GM23338 (cell line): ENCODE results near the gene BAX. TPM values are rescaled to one million over a fixed set of nuclear protein-coding genes. Genes with fewer than 3 reads are reported as not detected.

Experiments used
- ATAC-seq: fragments of 200-7000 bp; cut with Tn5 transposase; 3 replicates; pipeline ENCODE4 v1.9.1; 2020
- DNase-seq: peaks from one replicate; pipeline ENCODE4 v3.0.0-alpha.2; 2015; ENCODE audit warnings: low spot score
- H2AFZ ChIP-seq: fragments of 200-600 bp; sonication (generic); 2 replicates; pipeline ENCODE4 v1.8.0; 2016; ENCODE audit warnings: antibody characterized with exemption, mild to moderate bottlenecking, moderate library complexity
- H3F3A ChIP-seq: fragments of 200-600 bp; sonication (generic); replicated peaks from 2 replicates; pipeline ENCODE4 v1.8.0; 2017; ENCODE audit warnings: antibody characterized with exemption, mixed run types, low read depth
- H3K27ac ChIP-seq: fragments of 200-600 bp; sonication (generic); 2 replicates; pipeline ENCODE4 v1.6.1; 2016; ENCODE audit warnings: low read depth
- H3K27me3 ChIP-seq: fragments of 200-600 bp; sonication (generic); 2 replicates; pipeline ENCODE4 v1.8.0; 2016; ENCODE audit warnings: mild to moderate bottlenecking, mixed run types, moderate library complexity; ENCODE audit not compliant: insufficient read depth
- H3K36me3 ChIP-seq: fragments of 200-600 bp; sonication (generic); 2 replicates; pipeline ENCODE4 v1.8.0; 2016; ENCODE audit warnings: mild to moderate bottlenecking; ENCODE audit not compliant: insufficient read depth
- H3K4me1 ChIP-seq: fragments of 200-600 bp; sonication (generic); 2 replicates; pipeline ENCODE4 v1.8.0; 2016; ENCODE audit warnings: mild to moderate bottlenecking, moderate library complexity; ENCODE audit not compliant: insufficient read depth
- H3K4me2 ChIP-seq: fragments of 200-600 bp; sonication (generic); 2 replicates; pipeline ENCODE4 v1.7.1; 2017; ENCODE audit warnings: mixed run types
- H3K4me3 ChIP-seq: fragments of 200-600 bp; sonication (generic); 2 replicates; pipeline ENCODE4 v1.6.1; 2016; ENCODE audit warnings: mixed run types
- H3K79me2 ChIP-seq: fragments of 200-600 bp; sonication (generic); replicated peaks from 2 replicates; pipeline ENCODE4 v1.8.0; 2017; ENCODE audit warnings: mild to moderate bottlenecking; ENCODE audit not compliant: insufficient read depth
- H3K9me2 ChIP-seq: fragments of 200-600 bp; sonication (generic); 2 replicates; pipeline ENCODE4 v1.8.0; 2017; ENCODE audit not compliant: insufficient read depth
- H4K20me1 ChIP-seq: fragments of 200-600 bp; sonication (generic); replicated peaks from 2 replicates; pipeline ENCODE4 v1.8.0; 2017; ENCODE audit warnings: mild to moderate bottlenecking; ENCODE audit not compliant: insufficient read depth
- H3K27ac Mint-ChIP-seq: 2 replicates; pipeline ENCODE4 v1.8.0; 2020; ENCODE audit warnings: inconsistent platforms, mild to moderate bottlenecking, moderate library complexity, mixed read lengths
- H3K27me3 Mint-ChIP-seq: 3 replicates; pipeline ENCODE4 v1.8.0; 2022; ENCODE audit warnings: low read depth, mild to moderate bottlenecking, moderate library complexity, mixed read lengths, inconsistent platforms; ENCODE audit not compliant: insufficient read depth, poor library complexity
- H3K36me3 Mint-ChIP-seq: 3 replicates; pipeline ENCODE4 v1.8.0; 2021; ENCODE audit warnings: low read depth, mild to moderate bottlenecking, inconsistent platforms, moderate library complexity, mixed read lengths
- H3K4me1 Mint-ChIP-seq: 3 replicates; pipeline ENCODE4 v1.8.0; 2020; ENCODE audit warnings: mild to moderate bottlenecking, inconsistent platforms, mixed read lengths
- H3K4me3 Mint-ChIP-seq: 3 replicates; pipeline ENCODE4 v1.8.0; 2021; ENCODE audit warnings: moderate library complexity, mild to moderate bottlenecking, inconsistent platforms, mixed read lengths
- H3K9me3 Mint-ChIP-seq: 3 replicates; pipeline ENCODE4 v1.8.0; 2020; ENCODE audit warnings: moderate library complexity, mild to moderate bottlenecking, inconsistent platforms, mixed read lengths
- CREB1 ChIP-seq: fragments of 250-450 bp; sonication (Bioruptor Pico); IDR thresholded peaks from 2 replicates; pipeline ENCODE4 v1.5.0; 2020; ENCODE audit warnings: low read depth, mild to moderate bottlenecking, moderate library complexity
- EZH2 ChIP-seq: fragments of 200-600 bp; sonication (generic); IDR thresholded peaks from one replicate; pipeline ENCODE4 v1.8.0; 2017; ENCODE audit warnings: antibody characterized with exemption, mild to moderate bottlenecking, low read depth; ENCODE audit not compliant: unreplicated experiment
- EZH2phosphoT487 ChIP-seq: fragments of 200-600 bp; sonication (generic); IDR thresholded peaks from one replicate; pipeline ENCODE4 v1.8.1; 2018; ENCODE audit warnings: antibody characterized with exemption; ENCODE audit not compliant: unreplicated experiment
- JUNB ChIP-seq: IDR thresholded peaks from one replicate; pipeline ENCODE4 v1.6.1; 2016; ENCODE audit warnings: antibody characterized with exemption; ENCODE audit not compliant: unreplicated experiment
- NANOG ChIP-seq: IDR thresholded peaks from 2 replicates; pipeline ENCODE4 v1.6.1; 2016; ENCODE audit warnings: antibody characterized with exemption, borderline replicate concordance
- POLR2AphosphoS5 ChIP-seq: IDR thresholded peaks from 2 replicates; pipeline ENCODE4 v1.6.1; 2016; ENCODE audit warnings: antibody characterized with exemption, low read depth
- STAT1 ChIP-seq: IDR thresholded peaks from one replicate; pipeline ENCODE4 v1.6.1; 2016; ENCODE audit warnings: antibody characterized with exemption; ENCODE audit not compliant: unreplicated experiment
- ZNF114 ChIP-seq: fragments of 250-450 bp; sonication (Bioruptor Pico); IDR thresholded peaks from 2 replicates; pipeline ENCODE4 v1.5.0; 2020; ENCODE audit warnings: mild to moderate bottlenecking, moderate library complexity
- ZNF331 ChIP-seq: fragments of 250-450 bp; sonication (Bioruptor Pico); IDR thresholded peaks from 2 replicates; pipeline ENCODE4 v1.5.0; 2020; ENCODE audit warnings: low read depth, mild to moderate bottlenecking, moderate library complexity
- polyA plus RNA-seq: library from polyadenylated mRNA; unstranded; fragments of >200 nt; fragmentation: Nextera tagmentation; extraction: Ambion mirVana; gene quantifications from 2 replicates; pipeline ENCODE4 v1.2.1, GENCODE V29; 2016
- total RNA-seq: library from RNA; depleted of rRNA; stranded (reverse); fragments of >200 nt; shearing (Covaris generic); gene quantifications from 2 replicates; pipeline ENCODE4 v1.2.3, GENCODE V29; 2014
- TF ChIP-seq, protein P1 (sequence below): IDR thresholded peaks from one replicate; pipeline ENCODE4 v1.6.1; 2018; ENCODE audit warnings: antibody characterized with exemption; ENCODE audit not compliant: unreplicated experiment
- TF ChIP-seq, protein P2 (sequence below): IDR thresholded peaks from 2 replicates; pipeline ENCODE4 v1.6.1; 2016; ENCODE audit warnings: antibody characterized with exemption
- TF ChIP-seq, protein P3 (sequence below), 2 experiments: fragments of 200-600 bp in 1 of 2; sonication (generic) in 1 of 2; conservative IDR thresholded peaks; 2 replicates each; pipeline versions ENCODE4 v1.5.1 to v1.6.1; 2016 to 2017; ENCODE audit warnings: antibody characterized with exemption in 2 of 2, low read depth in 2 of 2, mild to moderate bottlenecking in 2 of 2, moderate library complexity in 1 of 2
- TF ChIP-seq, protein P4 (sequence below): fragments of 250-450 bp; sonication (Bioruptor Pico); IDR thresholded peaks from 2 replicates; pipeline ENCODE4 v1.5.0; 2020; ENCODE audit warnings: mild to moderate bottlenecking, moderate library complexity

Gene BAX
- total and polyA plus RNA-seq, 2 experiments from 2014 or later = 179 to 261 TPM

DNA sequence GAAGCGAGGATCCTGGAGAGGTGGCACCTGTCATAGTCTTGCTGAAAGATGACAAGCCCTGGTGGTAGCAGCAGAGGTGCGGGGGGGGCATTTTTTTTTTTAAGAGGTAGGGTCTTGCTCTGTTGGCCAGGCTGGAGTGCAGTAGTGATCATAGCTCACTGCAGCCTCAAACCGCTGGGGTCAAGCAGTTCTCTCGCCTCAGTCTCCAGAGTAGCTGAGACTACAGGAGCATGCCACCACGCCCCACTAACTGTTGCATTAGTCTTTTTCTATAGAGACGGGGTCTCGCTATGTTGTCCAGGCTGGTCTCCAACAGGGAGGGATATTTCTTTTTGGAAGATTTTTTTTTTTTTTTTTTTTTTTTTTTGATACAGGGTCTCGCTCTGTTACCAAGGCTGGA lies 3.3 kb downstream of the BAX start:
- Histone ChIP-seq H3F3A (peaks cover 37% of the 10 kb centered on the region), H4K20me1 (peaks cover 13% of the 10 kb centered on the region), H3K4me3 (no peak overlapping the region), H3K9me2 (no peaks in the 10 kb centered on the region), H3K4me1 (peaks cover 13% of the 10 kb centered on the region; the same call in 1 of the 2 replicates), H2AFZ (no peak overlapping the region), H3K27me3 (no peaks in the 10 kb centered on the region), H3K36me3 (peaks cover 10% of the 10 kb centered on the region), H3K4me2 (no peak overlapping the region), H3K27ac (no peak overlapping the region), H3K79me2 (peaks cover 29% of the 10 kb centered on the region)
- peaks cover 49% of the 10 kb centered on the region for H3K36me3 Mint-ChIP-seq
- H3K27me3 Mint-ChIP-seq = peaks cover 24% of the 10 kb centered on the region
- H3K27ac Mint-ChIP-seq = no peak overlapping the region
- no peak overlapping the region for H3K4me3 Mint-ChIP-seq
- DNase-seq (no peak), ATAC-seq (no peak)
- H3K4me1 Mint-ChIP-seq = peaks cover 28% of the 10 kb centered on the region
- TF ChIP-seq JUNB = no peak
- no peak for TF ChIP-seq ZNF331 (CRISPR knock-in tag)
- TF ChIP-seq, protein P1, sequence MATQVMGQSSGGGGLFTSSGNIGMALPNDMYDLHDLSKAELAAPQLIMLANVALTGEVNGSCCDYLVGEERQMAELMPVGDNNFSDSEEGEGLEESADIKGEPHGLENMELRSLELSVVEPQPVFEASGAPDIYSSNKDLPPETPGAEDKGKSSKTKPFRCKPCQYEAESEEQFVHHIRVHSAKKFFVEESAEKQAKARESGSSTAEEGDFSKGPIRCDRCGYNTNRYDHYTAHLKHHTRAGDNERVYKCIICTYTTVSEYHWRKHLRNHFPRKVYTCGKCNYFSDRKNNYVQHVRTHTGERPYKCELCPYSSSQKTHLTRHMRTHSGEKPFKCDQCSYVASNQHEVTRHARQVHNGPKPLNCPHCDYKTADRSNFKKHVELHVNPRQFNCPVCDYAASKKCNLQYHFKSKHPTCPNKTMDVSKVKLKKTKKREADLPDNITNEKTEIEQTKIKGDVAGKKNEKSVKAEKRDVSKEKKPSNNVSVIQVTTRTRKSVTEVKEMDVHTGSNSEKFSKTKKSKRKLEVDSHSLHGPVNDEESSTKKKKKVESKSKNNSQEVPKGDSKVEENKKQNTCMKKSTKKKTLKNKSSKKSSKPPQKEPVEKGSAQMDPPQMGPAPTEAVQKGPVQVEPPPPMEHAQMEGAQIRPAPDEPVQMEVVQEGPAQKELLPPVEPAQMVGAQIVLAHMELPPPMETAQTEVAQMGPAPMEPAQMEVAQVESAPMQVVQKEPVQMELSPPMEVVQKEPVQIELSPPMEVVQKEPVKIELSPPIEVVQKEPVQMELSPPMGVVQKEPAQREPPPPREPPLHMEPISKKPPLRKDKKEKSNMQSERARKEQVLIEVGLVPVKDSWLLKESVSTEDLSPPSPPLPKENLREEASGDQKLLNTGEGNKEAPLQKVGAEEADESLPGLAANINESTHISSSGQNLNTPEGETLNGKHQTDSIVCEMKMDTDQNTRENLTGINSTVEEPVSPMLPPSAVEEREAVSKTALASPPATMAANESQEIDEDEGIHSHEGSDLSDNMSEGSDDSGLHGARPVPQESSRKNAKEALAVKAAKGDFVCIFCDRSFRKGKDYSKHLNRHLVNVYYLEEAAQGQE = no peak
- no peak for TF ChIP-seq POLR2AphosphoS5
- TF ChIP-seq, protein P2, sequence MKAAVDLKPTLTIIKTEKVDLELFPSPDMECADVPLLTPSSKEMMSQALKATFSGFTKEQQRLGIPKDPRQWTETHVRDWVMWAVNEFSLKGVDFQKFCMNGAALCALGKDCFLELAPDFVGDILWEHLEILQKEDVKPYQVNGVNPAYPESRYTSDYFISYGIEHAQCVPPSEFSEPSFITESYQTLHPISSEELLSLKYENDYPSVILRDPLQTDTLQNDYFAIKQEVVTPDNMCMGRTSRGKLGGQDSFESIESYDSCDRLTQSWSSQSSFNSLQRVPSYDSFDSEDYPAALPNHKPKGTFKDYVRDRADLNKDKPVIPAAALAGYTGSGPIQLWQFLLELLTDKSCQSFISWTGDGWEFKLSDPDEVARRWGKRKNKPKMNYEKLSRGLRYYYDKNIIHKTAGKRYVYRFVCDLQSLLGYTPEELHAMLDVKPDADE = no peak
- TF ChIP-seq STAT1 = no peak
- TF ChIP-seq, protein P3, sequence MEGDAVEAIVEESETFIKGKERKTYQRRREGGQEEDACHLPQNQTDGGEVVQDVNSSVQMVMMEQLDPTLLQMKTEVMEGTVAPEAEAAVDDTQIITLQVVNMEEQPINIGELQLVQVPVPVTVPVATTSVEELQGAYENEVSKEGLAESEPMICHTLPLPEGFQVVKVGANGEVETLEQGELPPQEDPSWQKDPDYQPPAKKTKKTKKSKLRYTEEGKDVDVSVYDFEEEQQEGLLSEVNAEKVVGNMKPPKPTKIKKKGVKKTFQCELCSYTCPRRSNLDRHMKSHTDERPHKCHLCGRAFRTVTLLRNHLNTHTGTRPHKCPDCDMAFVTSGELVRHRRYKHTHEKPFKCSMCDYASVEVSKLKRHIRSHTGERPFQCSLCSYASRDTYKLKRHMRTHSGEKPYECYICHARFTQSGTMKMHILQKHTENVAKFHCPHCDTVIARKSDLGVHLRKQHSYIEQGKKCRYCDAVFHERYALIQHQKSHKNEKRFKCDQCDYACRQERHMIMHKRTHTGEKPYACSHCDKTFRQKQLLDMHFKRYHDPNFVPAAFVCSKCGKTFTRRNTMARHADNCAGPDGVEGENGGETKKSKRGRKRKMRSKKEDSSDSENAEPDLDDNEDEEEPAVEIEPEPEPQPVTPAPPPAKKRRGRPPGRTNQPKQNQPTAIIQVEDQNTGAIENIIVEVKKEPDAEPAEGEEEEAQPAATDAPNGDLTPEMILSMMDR (conservative IDR thresholded peaks at IDR 0.05; ENCODE audit: low read depth in 2 of 2) = no peak
- no peak for TF ChIP-seq CREB1 (CRISPR knock-in tag)
- TF ChIP-seq, protein P4, sequence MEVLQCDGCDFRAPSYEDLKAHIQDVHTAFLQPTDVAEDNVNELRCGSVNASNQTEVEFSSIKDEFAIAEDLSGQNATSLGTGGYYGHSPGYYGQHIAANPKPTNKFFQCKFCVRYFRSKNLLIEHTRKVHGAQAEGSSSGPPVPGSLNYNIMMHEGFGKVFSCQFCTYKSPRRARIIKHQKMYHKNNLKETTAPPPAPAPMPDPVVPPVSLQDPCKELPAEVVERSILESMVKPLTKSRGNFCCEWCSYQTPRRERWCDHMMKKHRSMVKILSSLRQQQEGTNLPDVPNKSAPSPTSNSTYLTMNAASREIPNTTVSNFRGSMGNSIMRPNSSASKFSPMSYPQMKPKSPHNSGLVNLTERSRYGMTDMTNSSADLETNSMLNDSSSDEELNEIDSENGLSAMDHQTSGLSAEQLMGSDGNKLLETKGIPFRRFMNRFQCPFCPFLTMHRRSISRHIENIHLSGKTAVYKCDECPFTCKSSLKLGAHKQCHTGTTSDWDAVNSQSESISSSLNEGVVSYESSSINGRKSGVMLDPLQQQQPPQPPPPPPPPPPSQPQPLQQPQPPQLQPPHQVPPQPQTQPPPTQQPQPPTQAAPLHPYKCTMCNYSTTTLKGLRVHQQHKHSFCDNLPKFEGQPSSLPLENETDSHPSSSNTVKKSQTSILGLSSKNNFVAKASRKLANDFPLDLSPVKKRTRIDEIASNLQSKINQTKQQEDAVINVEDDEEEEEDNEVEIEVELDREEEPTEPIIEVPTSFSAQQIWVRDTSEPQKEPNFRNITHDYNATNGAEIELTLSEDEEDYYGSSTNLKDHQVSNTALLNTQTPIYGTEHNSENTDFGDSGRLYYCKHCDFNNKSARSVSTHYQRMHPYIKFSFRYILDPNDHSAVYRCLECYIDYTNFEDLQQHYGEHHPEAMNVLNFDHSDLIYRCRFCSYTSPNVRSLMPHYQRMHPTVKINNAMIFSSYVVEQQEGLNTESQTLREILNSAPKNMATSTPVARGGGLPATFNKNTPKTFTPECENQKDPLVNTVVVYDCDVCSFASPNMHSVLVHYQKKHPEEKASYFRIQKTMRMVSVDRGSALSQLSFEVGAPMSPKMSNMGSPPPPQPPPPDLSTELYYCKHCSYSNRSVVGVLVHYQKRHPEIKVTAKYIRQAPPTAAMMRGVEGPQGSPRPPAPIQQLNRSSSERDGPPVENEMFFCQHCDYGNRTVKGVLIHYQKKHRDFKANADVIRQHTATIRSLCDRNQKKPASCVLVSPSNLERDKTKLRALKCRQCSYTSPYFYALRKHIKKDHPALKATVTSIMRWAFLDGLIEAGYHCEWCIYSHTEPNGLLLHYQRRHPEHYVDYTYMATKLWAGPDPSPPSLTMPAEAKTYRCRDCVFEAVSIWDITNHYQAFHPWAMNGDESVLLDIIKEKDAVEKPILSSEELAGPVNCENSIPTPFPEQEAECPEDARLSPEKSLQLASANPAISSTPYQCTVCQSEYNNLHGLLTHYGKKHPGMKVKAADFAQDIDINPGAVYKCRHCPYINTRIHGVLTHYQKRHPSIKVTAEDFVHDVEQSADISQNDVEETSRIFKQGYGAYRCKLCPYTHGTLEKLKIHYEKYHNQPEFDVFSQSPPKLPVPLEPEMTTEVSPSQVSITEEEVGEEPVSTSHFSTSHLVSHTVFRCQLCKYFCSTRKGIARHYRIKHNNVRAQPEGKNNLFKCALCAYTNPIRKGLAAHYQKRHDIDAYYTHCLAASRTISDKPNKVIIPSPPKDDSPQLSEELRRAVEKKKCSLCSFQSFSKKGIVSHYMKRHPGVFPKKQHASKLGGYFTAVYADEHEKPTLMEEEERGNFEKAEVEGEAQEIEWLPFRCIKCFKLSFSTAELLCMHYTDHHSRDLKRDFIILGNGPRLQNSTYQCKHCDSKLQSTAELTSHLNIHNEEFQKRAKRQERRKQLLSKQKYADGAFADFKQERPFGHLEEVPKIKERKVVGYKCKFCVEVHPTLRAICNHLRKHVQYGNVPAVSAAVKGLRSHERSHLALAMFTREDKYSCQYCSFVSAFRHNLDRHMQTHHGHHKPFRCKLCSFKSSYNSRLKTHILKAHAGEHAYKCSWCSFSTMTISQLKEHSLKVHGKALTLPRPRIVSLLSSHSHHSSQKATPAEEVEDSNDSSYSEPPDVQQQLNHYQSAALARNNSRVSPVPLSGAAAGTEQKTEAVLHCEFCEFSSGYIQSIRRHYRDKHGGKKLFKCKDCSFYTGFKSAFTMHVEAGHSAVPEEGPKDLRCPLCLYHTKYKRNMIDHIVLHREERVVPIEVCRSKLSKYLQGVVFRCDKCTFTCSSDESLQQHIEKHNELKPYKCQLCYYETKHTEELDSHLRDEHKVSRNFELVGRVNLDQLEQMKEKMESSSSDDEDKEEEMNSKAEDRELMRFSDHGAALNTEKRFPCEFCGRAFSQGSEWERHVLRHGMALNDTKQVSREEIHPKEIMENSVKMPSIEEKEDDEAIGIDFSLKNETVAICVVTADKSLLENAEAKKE (CRISPR knock-in tag) = no peak
- TF ChIP-seq EZH2phosphoT487 = no peak
- no peak for TF ChIP-seq ZNF114
- TF ChIP-seq EZH2 = no peak
- TF ChIP-seq NANOG = no peak
- no peaks in the 10 kb centered on the region; the same call in 2 of the 3 replicates for H3K9me3 Mint-ChIP-seq
